ENCODE data around the gene RNF125.

DNA sequence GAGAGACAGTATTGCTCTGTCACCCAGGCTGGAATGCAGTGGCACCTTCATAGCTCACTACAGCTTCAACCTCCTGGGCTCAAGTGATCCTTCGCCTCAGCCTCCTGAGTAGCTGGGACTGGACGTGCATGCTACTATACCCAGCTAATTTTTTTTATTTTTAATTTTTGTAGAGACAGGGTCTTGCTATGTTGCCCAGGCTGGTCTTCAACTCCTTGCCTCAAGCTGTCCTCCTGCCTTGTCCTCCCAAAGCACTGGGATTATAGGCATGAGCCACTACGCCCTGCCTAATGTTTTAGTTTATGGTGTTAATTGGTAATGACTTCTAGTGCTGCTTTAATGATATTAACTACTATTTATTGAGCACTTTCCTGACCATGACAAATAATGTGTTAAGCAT lies 91.4 kb downstream of the RNF125 start:
- TF ChIP-seq, protein P1, sequence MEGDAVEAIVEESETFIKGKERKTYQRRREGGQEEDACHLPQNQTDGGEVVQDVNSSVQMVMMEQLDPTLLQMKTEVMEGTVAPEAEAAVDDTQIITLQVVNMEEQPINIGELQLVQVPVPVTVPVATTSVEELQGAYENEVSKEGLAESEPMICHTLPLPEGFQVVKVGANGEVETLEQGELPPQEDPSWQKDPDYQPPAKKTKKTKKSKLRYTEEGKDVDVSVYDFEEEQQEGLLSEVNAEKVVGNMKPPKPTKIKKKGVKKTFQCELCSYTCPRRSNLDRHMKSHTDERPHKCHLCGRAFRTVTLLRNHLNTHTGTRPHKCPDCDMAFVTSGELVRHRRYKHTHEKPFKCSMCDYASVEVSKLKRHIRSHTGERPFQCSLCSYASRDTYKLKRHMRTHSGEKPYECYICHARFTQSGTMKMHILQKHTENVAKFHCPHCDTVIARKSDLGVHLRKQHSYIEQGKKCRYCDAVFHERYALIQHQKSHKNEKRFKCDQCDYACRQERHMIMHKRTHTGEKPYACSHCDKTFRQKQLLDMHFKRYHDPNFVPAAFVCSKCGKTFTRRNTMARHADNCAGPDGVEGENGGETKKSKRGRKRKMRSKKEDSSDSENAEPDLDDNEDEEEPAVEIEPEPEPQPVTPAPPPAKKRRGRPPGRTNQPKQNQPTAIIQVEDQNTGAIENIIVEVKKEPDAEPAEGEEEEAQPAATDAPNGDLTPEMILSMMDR (IDR thresholded peaks at IDR 0.05; ENCODE audit: low read depth, low read length): no peak
- no peak for TF ChIP-seq EZH2phosphoT487 (IDR thresholded peaks at IDR 0.05; ENCODE audit: low read depth)

Data from OCI-LY3 (cell line).